ENCODE data around the gene SERPINE2.

Gene SERPINE2

GRCh38 chr2:224078656-224079055 lies 39.6 kb upstream of the SERPINE2 start:
- DNase-seq (ENCODE audit: extremely low read depth, low read depth), result no peak
- TF ChIP-seq CTCF (IDR thresholded peaks at IDR 0.05; ENCODE audit: low read depth, low read length), result no peak

- DNase-seq (ENCODE audit: extremely low read depth, low read depth), result no peak
- TF ChIP-seq CTCF (IDR thresholded peaks at IDR 0.05; ENCODE audit: low read depth, low read length), result no peak
Observed at GRCh38 chr2:224077773-224078507, 38.9 kb upstream of the SERPINE2 start.

GRCh38 chr2:224075588-224075987 lies 36.5 kb upstream of the SERPINE2 start:
- DNase-seq (ENCODE audit: extremely low read depth, low read depth), result no peak
- no peak for TF ChIP-seq CTCF (IDR thresholded peaks at IDR 0.05; ENCODE audit: low read depth, low read length)

- no peak for TF ChIP-seq CTCF (IDR thresholded peaks at IDR 0.05; ENCODE audit: low read depth, low read length)
- DNase-seq (ENCODE audit: extremely low read depth, low read depth), result no peak
Observed at GRCh38 chr2:224073676-224074075, 34.6 kb upstream of the SERPINE2 start.

- TF ChIP-seq CTCF (IDR thresholded peaks at IDR 0.05; ENCODE audit: low read depth, low read length), result no peak
- DNase-seq (ENCODE audit: extremely low read depth, low read depth), result no peak
Observed at GRCh38 chr2:224072541-224073188, 33.6 kb upstream of the SERPINE2 start.

GRCh38 chr2:224069172-224069571 lies 30.1 kb upstream of the SERPINE2 start:
- no peak for TF ChIP-seq CTCF (IDR thresholded peaks at IDR 0.05; ENCODE audit: low read depth, low read length)
- DNase-seq (ENCODE audit: extremely low read depth, low read depth), result no peak

GRCh38 chr2:224063298-224063648 lies 24.2 kb upstream of the SERPINE2 start:
- no peak for DNase-seq (ENCODE audit: extremely low read depth, low read depth)
- TF ChIP-seq CTCF (IDR thresholded peaks at IDR 0.05; ENCODE audit: low read depth, low read length), result no peak
